OCI-LY7 (cell line): ENCODE results near the gene GALNT9. TPM values are rescaled to one million over a fixed set of nuclear protein-coding genes. Genes with fewer than 3 reads are reported as not detected.

Source experiments
- BruUV-seq: library from RNA; stranded (reverse); fragments of 400-500 nt; replicated peaks from 2 replicates; lab custom pipeline; 2021; lab: Mats Ljungman, UMichigan
- CTCF ChIA-PET: fragments of 300-600 bp; sonication (Branson Sonifier 250); formaldehyde crosslinking; loops from one replicate; lab custom pipeline; 2022; ENCODE audit warnings: antibody characterized with exemption; ENCODE audit not compliant: unreplicated experiment; lab: Charles Lee
- POLR2A ChIA-PET: fragments of 300-600 bp; sonication (Branson Sonifier 250); formaldehyde crosslinking; loops from one replicate; lab custom pipeline; 2022; ENCODE audit warnings: antibody characterized with exemption; lab: Charles Lee
- DNase-seq: peaks from one replicate; pipeline ENCODE4 v3.0.0-alpha.2; 2015; ENCODE audit warnings: low spot score
- H2AFZ ChIP-seq: fragments of 200-600 bp; sonication (generic), shearing (Covaris generic); 2 replicates; pipeline ENCODE4 v1.6.1; 2014; ENCODE audit warnings: mild to moderate bottlenecking, antibody characterized with exemption, low read length, moderate library complexity
- H3K27ac ChIP-seq: fragments of 200-600 bp; sonication (generic); 2 replicates; pipeline ENCODE4 v1.5.1; 2014; ENCODE audit warnings: mixed run types, low read depth, mild to moderate bottlenecking, moderate library complexity, low read length, inconsistent platforms; ENCODE audit not compliant: poor library complexity, severe bottlenecking
- H3K36me3 ChIP-seq: fragments of 200-600 bp; sonication (generic); 2 replicates; pipeline ENCODE4 v1.6.1; 2014; ENCODE audit warnings: mild to moderate bottlenecking, antibody characterized with exemption, low read length, moderate library complexity, mixed read lengths; ENCODE audit not compliant: insufficient read depth
- H3K4me1 ChIP-seq: fragments of 200-600 bp; sonication (generic); 2 replicates; pipeline ENCODE4 v1.5.1; 2014; ENCODE audit warnings: mild to moderate bottlenecking, low read length; ENCODE audit not compliant: insufficient read depth, poor library complexity, severe bottlenecking
- H3K4me2 ChIP-seq: fragments of 200-600 bp; sonication (generic); 2 replicates; pipeline ENCODE4 v1.6.1; 2014; ENCODE audit warnings: mild to moderate bottlenecking, low read length
- H3K4me3 ChIP-seq: fragments of 200-600 bp; sonication (generic); 2 replicates; pipeline ENCODE4 v1.5.1; 2014; ENCODE audit warnings: mild to moderate bottlenecking, low read depth, low read length; ENCODE audit not compliant: poor library complexity, severe bottlenecking
- H3K79me2 ChIP-seq: fragments of 200-600 bp; sonication (generic); 2 replicates; pipeline ENCODE4 v1.6.1; 2016; ENCODE audit warnings: low read depth, mild to moderate bottlenecking, low read length, moderate library complexity, mixed read lengths; ENCODE audit not compliant: insufficient read depth
- H3K9me2 ChIP-seq: fragments of 200-600 bp; sonication (generic); 2 replicates; pipeline ENCODE4 v1.6.1; 2016; ENCODE audit warnings: mild to moderate bottlenecking, low read length, mixed read lengths; ENCODE audit not compliant: insufficient read depth
- H3K9me3 ChIP-seq: fragments of 200-600 bp; sonication (generic); 2 replicates; pipeline ENCODE4 v1.6.1; 2014; ENCODE audit warnings: mild to moderate bottlenecking, mixed run types, low read length, mixed read lengths
- H4K20me1 ChIP-seq: fragments of 200-600 bp; sonication (generic); 2 replicates; pipeline ENCODE4 v1.6.1; 2014; ENCODE audit warnings: mild to moderate bottlenecking, antibody characterized with exemption, low read length, moderate library complexity, mixed read lengths; ENCODE audit not compliant: insufficient read depth
- EZH2phosphoT487 ChIP-seq: fragments of 200-600 bp; sonication (generic); IDR thresholded peaks from 2 replicates; pipeline ENCODE4 v1.6.1; 2018; ENCODE audit warnings: low read depth, borderline replicate concordance, mild to moderate bottlenecking, mixed run types, antibody characterized with exemption, low read length, moderate library complexity, mixed read lengths
- intact Hi-C: fragments of 100-400 bp; cut with micrococcal nuclease; formaldehyde crosslinking; loops from one replicate; pipeline ENCODE4 v1.10.0; 2022; ENCODE audit not compliant: unreplicated experiment
- total RNA-seq, 2 experiments: library from RNA; depleted of rRNA in 1 of 2; stranded (reverse); fragments of >200 nt in 1 of 2; shearing (Covaris generic) in 1 of 2; gene quantifications; 2 replicates each; pipeline ENCODE4 v1.2.3, GENCODE V29; 2014 to 2022
- TF ChIP-seq, protein P1 (sequence below): fragments of 200-600 bp; sonication (generic); conservative IDR thresholded peaks from 2 replicates; pipeline ENCODE4 v1.5.1; 2014; ENCODE audit warnings: mild to moderate bottlenecking, antibody characterized with exemption, low read length, moderate library complexity, mixed read lengths

The GALNT9 gene
- total RNA-seq, 2 experiments from 2014 or later, result 0.28 TPM; not detected in 1

DNA sequence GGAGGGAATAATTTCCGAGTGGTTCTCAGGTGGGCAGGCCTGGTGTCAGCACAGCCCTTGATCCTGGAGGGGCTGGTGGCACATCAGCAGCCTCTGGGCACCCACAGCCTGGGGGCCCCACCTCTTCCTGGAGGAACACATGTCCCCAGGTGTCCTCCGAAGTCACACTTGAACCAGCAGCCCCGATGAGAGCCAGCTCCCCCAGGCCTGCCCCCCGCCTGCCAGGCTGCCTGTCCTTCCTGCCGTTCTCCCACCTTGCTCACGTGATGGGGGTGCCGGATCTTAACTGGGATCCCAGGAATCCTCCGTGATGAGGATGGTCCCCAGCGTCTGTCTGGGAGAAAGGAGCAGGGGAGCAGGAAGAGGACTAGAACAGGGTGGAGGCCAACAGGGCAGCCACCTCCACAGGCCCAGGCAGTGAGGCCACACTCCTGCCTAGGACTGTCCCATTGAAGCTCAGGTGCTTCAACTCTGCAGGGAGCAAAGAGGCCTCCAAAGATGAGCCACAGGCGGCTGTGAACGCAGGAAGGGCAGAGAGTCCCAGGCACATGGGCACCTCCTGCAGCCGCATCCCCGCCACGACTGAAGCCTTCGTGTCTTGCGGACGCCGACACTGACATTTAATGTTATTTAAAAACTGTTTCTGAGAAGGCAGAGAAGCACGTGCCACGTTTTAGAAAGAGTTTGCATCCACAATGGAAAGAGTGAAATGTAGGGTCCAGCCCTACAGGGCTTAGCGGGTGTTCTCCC is 77.5 kb downstream of the GALNT9 start:
- ChIA-PET CTCF (no interaction called here), POLR2A (no interaction called here)
- Histone ChIP-seq H3K4me3 (no peak overlapping the region), H2AFZ (no peak overlapping the region), H3K4me2 (no peak overlapping the region), H3K36me3 (no peaks in the 10 kb centered on the region), H3K9me2 (no peaks in the 10 kb centered on the region), H4K20me1 (no peaks in the 10 kb centered on the region), H3K4me1 (no peaks in the 10 kb centered on the region), H3K79me2 (no peaks in the 10 kb centered on the region), H3K27ac (no peak overlapping the region), H3K9me3 (no peaks in the 10 kb centered on the region)
- intact Hi-C loops, result no loop called here
- DNase-seq, result no peak
- no TSS peak for BruUV-seq
- no peak for TF ChIP-seq EZH2phosphoT487
- TF ChIP-seq, protein P1, sequence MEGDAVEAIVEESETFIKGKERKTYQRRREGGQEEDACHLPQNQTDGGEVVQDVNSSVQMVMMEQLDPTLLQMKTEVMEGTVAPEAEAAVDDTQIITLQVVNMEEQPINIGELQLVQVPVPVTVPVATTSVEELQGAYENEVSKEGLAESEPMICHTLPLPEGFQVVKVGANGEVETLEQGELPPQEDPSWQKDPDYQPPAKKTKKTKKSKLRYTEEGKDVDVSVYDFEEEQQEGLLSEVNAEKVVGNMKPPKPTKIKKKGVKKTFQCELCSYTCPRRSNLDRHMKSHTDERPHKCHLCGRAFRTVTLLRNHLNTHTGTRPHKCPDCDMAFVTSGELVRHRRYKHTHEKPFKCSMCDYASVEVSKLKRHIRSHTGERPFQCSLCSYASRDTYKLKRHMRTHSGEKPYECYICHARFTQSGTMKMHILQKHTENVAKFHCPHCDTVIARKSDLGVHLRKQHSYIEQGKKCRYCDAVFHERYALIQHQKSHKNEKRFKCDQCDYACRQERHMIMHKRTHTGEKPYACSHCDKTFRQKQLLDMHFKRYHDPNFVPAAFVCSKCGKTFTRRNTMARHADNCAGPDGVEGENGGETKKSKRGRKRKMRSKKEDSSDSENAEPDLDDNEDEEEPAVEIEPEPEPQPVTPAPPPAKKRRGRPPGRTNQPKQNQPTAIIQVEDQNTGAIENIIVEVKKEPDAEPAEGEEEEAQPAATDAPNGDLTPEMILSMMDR, result no peak

DNA sequence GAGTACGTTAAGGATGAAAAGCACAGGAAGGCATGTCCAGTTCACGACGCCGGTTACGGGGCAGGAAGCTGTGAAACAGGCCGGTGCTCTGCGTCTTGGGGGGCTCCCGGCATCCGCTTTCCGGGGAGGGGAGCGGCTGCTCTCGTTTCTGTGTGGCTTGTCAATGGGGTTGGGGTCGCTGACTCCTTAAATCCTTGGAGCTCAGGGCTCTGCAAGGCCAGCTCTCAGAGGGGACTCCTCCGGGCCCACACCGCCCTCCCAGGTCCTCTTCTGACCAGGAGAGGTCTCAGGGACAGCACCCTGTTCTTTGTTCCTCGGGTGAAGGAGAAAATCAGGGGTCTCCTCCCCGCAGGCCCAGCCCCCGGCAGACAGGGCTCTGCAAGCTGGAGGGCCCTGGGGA is 78.1 kb downstream of the GALNT9 start:
- H3K4me1 ChIP-seq, result no peaks in the 10 kb centered on the region
- no peak overlapping the region for H3K4me2 ChIP-seq
- no TSS peak for BruUV-seq
- H3K36me3 ChIP-seq, result no peaks in the 10 kb centered on the region
- no peaks in the 10 kb centered on the region for H3K9me3 ChIP-seq
- intact Hi-C loops, result no loop called here
- CTCF ChIA-PET, result no interaction called here
- TF ChIP-seq, protein P1, result no peak
- no peak for TF ChIP-seq EZH2phosphoT487
- H3K9me2 ChIP-seq, result no peaks in the 10 kb centered on the region
- H3K4me3 ChIP-seq, result no peak overlapping the region
- DNase-seq, result no peak
- H2AFZ ChIP-seq, result no peak overlapping the region
- H3K27ac ChIP-seq, result no peak overlapping the region
- POLR2A ChIA-PET, result interaction anchor here (0.6 kb wide), 1 partner anchor 1880 kb away, joined by 3 read pairs; no protein-coding TSS in a partner anchor
- H3K79me2 ChIP-seq, result no peaks in the 10 kb centered on the region
- no peaks in the 10 kb centered on the region for H4K20me1 ChIP-seq

DNA sequence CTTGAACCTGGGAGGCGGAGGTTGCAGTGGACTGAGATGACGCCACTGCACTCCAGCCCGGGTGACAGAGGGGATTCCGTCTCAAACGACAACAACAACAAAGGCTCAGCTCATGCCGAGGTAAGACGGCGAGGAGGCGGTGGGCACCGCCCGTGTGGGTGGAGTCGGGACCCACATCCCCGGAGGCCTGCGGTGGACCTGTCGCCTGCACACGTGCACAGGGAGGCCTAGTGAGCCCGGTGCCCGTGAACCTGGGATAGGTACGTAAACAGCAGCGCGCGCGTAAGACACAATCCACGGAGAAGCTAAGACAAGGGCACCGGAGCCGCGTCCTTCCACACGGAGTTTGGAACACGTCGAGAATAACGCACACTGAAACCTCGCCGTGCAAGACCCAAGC is 78.7 kb downstream of the GALNT9 start:
- ChIA-PET CTCF (no interaction called here), POLR2A (no interaction called here)
- Histone ChIP-seq H3K79me2 (no peaks in the 10 kb centered on the region), H3K27ac (no peak overlapping the region), H3K36me3 (no peaks in the 10 kb centered on the region), H3K9me2 (no peaks in the 10 kb centered on the region), H3K4me3 (no peak overlapping the region), H3K9me3 (no peaks in the 10 kb centered on the region), H3K4me2 (no peak overlapping the region), H3K4me1 (no peaks in the 10 kb centered on the region), H2AFZ (no peak overlapping the region), H4K20me1 (no peaks in the 10 kb centered on the region)
- no peak for DNase-seq
- intact Hi-C loops, result no loop called here
- no TSS peak for BruUV-seq
- TF ChIP-seq, protein P1, result no peak
- TF ChIP-seq EZH2phosphoT487, result no peak
